ENCODE data around the gene OR13C8. TPM values are rescaled to one million over a fixed set of nuclear protein-coding genes. Genes with fewer than 3 reads are reported as not detected.
"Not testable (repeated sequence)": the region's sequence is repeated elsewhere in the genome, so short reads cannot be mapped to it uniquely, and the experiment has no call there.

The OR13C8 gene
- total and polyA plus RNA-seq, 3 experiments from 2014 or later = not detected

- H3K27me3 ChIP-seq (ENCODE audit: insufficient read depth, low read length, poor library complexity, severe bottlenecking); H3K27me3 Mint-ChIP-seq; H3K9me3 ChIP-seq (ENCODE audit: low read length); POLR2A ChIA-PET; H3K4me1 ChIP-seq (ENCODE audit: insufficient read depth, low read length); H3K27ac ChIP-seq (ENCODE audit: low read depth, low read length); H3K4me3 Mint-ChIP-seq; H3K4me3 ChIP-seq (ENCODE audit: low read length); DNase-seq; H3K9me3 Mint-ChIP-seq; H3K36me3 Mint-ChIP-seq; CTCF ChIA-PET; H3K4me1 Mint-ChIP-seq; H3K36me3 ChIP-seq (ENCODE audit: insufficient read depth, low read length): not testable (repeated sequence)
- H3K27ac Mint-ChIP-seq = peak overlapping the region in 1 of 8 donors; percentile 54
Observed at GRCh38 chr9:104598749-104599148, 29.8 kb downstream of the OR13C8 start.

GRCh38 chr9:104599313-104599712, 30.3 kb downstream of the OR13C8 start, which contains the start of gene OR13C5:
OR13C5 (minus strand) TSS chr9:104599413; CDS start chr9:104599413, 0 bp downstream.
- CTCF ChIA-PET; H3K36me3 Mint-ChIP-seq; H3K4me3 ChIP-seq (ENCODE audit: low read length); H3K27ac ChIP-seq (ENCODE audit: low read depth, low read length); H3K9me3 Mint-ChIP-seq; POLR2A ChIA-PET; H3K4me1 Mint-ChIP-seq; H3K27me3 ChIP-seq (ENCODE audit: insufficient read depth, low read length, poor library complexity, severe bottlenecking); DNase-seq; H3K4me1 ChIP-seq (ENCODE audit: insufficient read depth, low read length); H3K36me3 ChIP-seq (ENCODE audit: insufficient read depth, low read length); H3K27me3 Mint-ChIP-seq; H3K4me3 Mint-ChIP-seq; H3K9me3 ChIP-seq (ENCODE audit: low read length): not testable (repeated sequence)
- peak within 1 kb of the TSS in 1 of 8 donors; percentile 54 for H3K27ac Mint-ChIP-seq

DNA sequence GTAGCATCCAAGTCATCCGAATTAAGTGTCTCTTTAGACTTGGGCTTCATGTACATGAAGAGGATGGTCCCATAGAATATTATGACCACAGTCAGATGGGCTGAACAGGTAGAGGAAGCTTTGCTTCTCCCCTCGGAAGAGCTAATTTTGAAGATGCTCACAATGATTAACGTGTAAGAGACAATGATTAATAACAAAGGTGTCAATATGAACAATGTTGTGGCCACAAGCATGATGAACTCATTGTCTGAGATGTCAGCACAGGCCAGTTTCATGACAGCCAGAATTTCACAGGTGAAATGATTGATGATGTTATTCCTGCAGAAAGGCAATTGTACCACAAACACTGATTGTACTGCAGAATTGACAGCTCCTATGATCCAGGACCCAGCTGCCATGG, 35.8 kb downstream of the OR13C8 start:
- no peak overlapping the region for H3K4me3 Mint-ChIP-seq
- no peaks in the 10 kb centered on the region for H3K9me3 Mint-ChIP-seq
- peaks cover 0 to 2% of the 10 kb centered on the region in 2 donors for H3K27me3 Mint-ChIP-seq
- Histone ChIP-seq H3K4me3 (ENCODE audit: low read length) (no peak overlapping the region), H3K27ac (ENCODE audit: low read depth, low read length) (no peak overlapping the region), H3K36me3 (ENCODE audit: insufficient read depth, low read length) (no peaks in the 10 kb centered on the region), H3K4me1 (ENCODE audit: insufficient read depth, low read length) (no peaks in the 10 kb centered on the region), H3K27me3 (ENCODE audit: insufficient read depth, low read length, poor library complexity, severe bottlenecking) (no peaks in the 10 kb centered on the region), H3K9me3 (ENCODE audit: low read length) (no peaks in the 10 kb centered on the region)
- no peaks in the 10 kb centered on the region for H3K36me3 Mint-ChIP-seq
- no peaks in the 10 kb centered on the region for H3K4me1 Mint-ChIP-seq
- no peak for DNase-seq
- ChIA-PET CTCF (no interaction called here), POLR2A (no interaction called here)
- H3K27ac Mint-ChIP-seq = no peak overlapping the region

DNA sequence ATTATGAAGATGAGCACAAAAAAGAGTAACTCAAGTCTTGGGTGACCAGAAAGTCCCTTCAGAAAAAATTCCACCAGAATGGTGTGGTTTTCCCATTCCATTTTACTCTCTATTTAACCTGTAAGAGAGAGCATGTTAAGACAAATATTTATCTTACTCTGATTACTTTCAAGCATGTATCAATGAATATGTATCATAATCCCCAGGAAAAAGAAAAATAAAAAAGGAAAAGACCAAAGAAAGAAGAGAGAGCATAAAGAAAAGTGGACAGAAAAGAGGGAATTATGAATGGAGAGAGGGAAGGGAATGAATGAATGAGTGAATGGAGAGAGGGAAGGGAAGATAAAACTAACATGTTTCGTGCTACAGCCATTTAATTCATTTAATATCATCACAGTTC, 36.6 kb downstream of the OR13C8 start, which contains the start of gene OR13C2:
OR13C2 (minus strand) TSS at position 101 of the 400 bp plus-strand sequence; CDS start at position 101, 0 bp downstream.
- H3K9me3 ChIP-seq (ENCODE audit: low read length); H3K27ac Mint-ChIP-seq; H3K4me1 ChIP-seq (ENCODE audit: insufficient read depth, low read length); H3K4me3 ChIP-seq (ENCODE audit: low read length); H3K36me3 ChIP-seq (ENCODE audit: insufficient read depth, low read length); CTCF ChIA-PET; H3K4me1 Mint-ChIP-seq; H3K27ac ChIP-seq (ENCODE audit: low read depth, low read length); H3K9me3 Mint-ChIP-seq; H3K27me3 ChIP-seq (ENCODE audit: insufficient read depth, low read length, poor library complexity, severe bottlenecking); H3K36me3 Mint-ChIP-seq; H3K4me3 Mint-ChIP-seq; DNase-seq; H3K27me3 Mint-ChIP-seq; POLR2A ChIA-PET: not testable (repeated sequence)

DNA sequence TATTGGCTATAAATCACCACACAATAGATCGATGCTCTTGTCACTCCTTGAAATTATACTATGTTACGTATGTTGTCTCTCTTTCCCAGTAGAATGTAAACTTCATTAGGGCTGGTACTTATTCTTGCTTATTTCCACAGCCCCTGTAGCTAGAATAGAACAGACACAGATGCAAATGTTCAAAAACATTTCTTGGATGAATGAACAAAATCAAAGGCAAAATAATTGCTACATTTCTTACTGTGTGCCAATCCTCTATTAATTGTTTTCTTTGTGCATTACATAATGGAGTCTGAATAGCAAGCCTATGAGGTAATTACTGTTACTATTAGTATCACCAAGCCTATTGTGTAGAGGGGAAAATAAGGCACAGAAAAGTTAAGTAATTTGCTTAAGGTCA, 37.2 kb downstream of the OR13C8 start:
- DNase-seq = no peak
- H3K9me3 ChIP-seq (ENCODE audit: low read length) = no peaks in the 10 kb centered on the region
- Mint-ChIP-seq H3K27ac (no peak overlapping the region), H3K4me1 (no peaks in the 10 kb centered on the region), H3K9me3 (no peaks in the 10 kb centered on the region), H3K36me3 (no peaks in the 10 kb centered on the region), H3K27me3 (peaks cover 0 to 2% of the 10 kb centered on the region in 2 donors), H3K4me3 (no peak overlapping the region)
- H3K4me1 ChIP-seq (ENCODE audit: insufficient read depth, low read length) = no peaks in the 10 kb centered on the region
- H3K27me3 ChIP-seq (ENCODE audit: insufficient read depth, low read length, poor library complexity, severe bottlenecking) = no peaks in the 10 kb centered on the region
- CTCF ChIA-PET = no interaction called here
- POLR2A ChIA-PET = no interaction called here
- H3K27ac ChIP-seq (ENCODE audit: low read depth, low read length) = no peak overlapping the region
- H3K4me3 ChIP-seq (ENCODE audit: low read length) = no peak overlapping the region
- no peaks in the 10 kb centered on the region for H3K36me3 ChIP-seq (ENCODE audit: insufficient read depth, low read length)

DNA sequence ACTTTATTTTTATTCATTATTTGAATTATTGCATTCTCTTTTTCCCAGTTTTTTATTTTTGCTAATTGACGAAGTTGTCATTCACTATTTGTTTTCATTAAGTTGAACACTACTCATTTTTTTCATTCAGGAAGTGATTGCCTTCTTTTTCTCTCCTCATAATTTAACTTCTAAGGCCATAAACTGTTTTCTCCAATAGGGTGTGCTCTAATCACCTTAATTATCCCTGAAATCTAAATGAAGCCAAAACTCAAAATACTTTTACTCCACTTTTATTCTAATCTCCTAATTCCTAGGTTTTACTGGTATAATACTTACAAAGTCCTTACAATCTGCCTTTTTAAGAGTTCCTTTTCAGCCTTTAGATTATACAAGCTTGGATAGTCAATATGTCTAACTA, 39.4 kb downstream of the OR13C8 start:
- Histone ChIP-seq H3K4me1 (ENCODE audit: insufficient read depth, low read length) (no peaks in the 10 kb centered on the region), H3K36me3 (ENCODE audit: insufficient read depth, low read length) (no peaks in the 10 kb centered on the region), H3K27me3 (ENCODE audit: insufficient read depth, low read length, poor library complexity, severe bottlenecking) (no peaks in the 10 kb centered on the region), H3K27ac (ENCODE audit: low read depth, low read length) (no peak overlapping the region), H3K4me3 (ENCODE audit: low read length) (no peak overlapping the region), H3K9me3 (ENCODE audit: low read length) (no peaks in the 10 kb centered on the region)
- Mint-ChIP-seq H3K4me1 (no peaks in the 10 kb centered on the region), H3K4me3 (no peak overlapping the region), H3K9me3 (no peaks in the 10 kb centered on the region), H3K36me3 (no peaks in the 10 kb centered on the region), H3K27me3 (no peaks in the 10 kb centered on the region), H3K27ac (no peak overlapping the region)
- no peak for DNase-seq
- ChIA-PET CTCF (no interaction called here), POLR2A (no interaction called here)

DNA sequence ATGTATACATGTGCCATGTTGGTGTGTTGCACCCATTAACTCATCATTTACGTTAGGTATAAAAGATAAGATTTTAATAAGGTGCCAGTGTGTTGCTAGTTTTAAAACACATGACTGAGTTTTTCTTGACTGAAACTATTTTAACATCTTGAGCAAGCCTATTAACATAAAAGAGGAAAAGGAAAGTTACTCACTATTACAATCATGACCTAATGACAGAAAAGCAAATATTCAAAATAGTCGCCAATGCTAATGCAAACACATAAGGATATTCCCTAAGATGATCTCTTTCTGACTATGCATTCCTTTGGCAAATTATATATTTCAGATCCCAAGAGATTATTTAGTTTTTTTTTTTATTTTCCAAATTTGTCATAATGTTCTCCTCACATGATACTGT, 42.2 kb downstream of the OR13C8 start:
- Histone ChIP-seq H3K9me3 (ENCODE audit: low read length) (no peaks in the 10 kb centered on the region), H3K36me3 (ENCODE audit: insufficient read depth, low read length) (no peaks in the 10 kb centered on the region), H3K27ac (ENCODE audit: low read depth, low read length) (no peak overlapping the region), H3K4me1 (ENCODE audit: insufficient read depth, low read length) (no peaks in the 10 kb centered on the region), H3K27me3 (ENCODE audit: insufficient read depth, low read length, poor library complexity, severe bottlenecking) (no peaks in the 10 kb centered on the region), H3K4me3 (ENCODE audit: low read length) (no peak overlapping the region)
- CTCF ChIA-PET = no interaction called here
- Mint-ChIP-seq H3K9me3 (peaks cover 0 to 4% (median 0%) of the 10 kb centered on the region in 5 donors), H3K27me3 (no peaks in the 10 kb centered on the region), H3K4me1 (no peaks in the 10 kb centered on the region), H3K27ac (no peak overlapping the region), H3K4me3 (no peak overlapping the region), H3K36me3 (no peaks in the 10 kb centered on the region)
- POLR2A ChIA-PET = no interaction called here
- no peak for DNase-seq

- ChIA-PET CTCF (no interaction called here), POLR2A (no interaction called here)
- Mint-ChIP-seq H3K4me1 (no peaks in the 10 kb centered on the region), H3K36me3 (no peaks in the 10 kb centered on the region), H3K9me3 (peaks cover 0 to 4% (median 3%) of the 10 kb centered on the region in 5 donors), H3K27ac (no peak overlapping the region), H3K27me3 (no peaks in the 10 kb centered on the region), H3K4me3 (no peak overlapping the region)
- DNase-seq = no peak
- H3K36me3 ChIP-seq (ENCODE audit: insufficient read depth, low read length) = no peaks in the 10 kb centered on the region
- no peaks in the 10 kb centered on the region for H3K9me3 ChIP-seq (ENCODE audit: low read length)
- H3K27ac ChIP-seq (ENCODE audit: low read depth, low read length) = no peak overlapping the region
- H3K4me3 ChIP-seq (ENCODE audit: low read length) = no peak overlapping the region
- H3K4me1 ChIP-seq (ENCODE audit: insufficient read depth, low read length) = no peaks in the 10 kb centered on the region
- no peaks in the 10 kb centered on the region for H3K27me3 ChIP-seq (ENCODE audit: insufficient read depth, low read length, poor library complexity, severe bottlenecking)
Observed at GRCh38 chr9:104617418-104617817, 48.5 kb downstream of the OR13C8 start.

- Histone ChIP-seq H3K9me3 (ENCODE audit: low read length) (no peaks in the 10 kb centered on the region), H3K27me3 (ENCODE audit: insufficient read depth, low read length, poor library complexity, severe bottlenecking) (no peaks in the 10 kb centered on the region), H3K4me3 (ENCODE audit: low read length) (no peak within 1 kb of the TSS), H3K27ac (ENCODE audit: low read depth, low read length) (no peak within 1 kb of the TSS), H3K36me3 (ENCODE audit: insufficient read depth, low read length) (no peaks in the 10 kb centered on the region), H3K4me1 (ENCODE audit: insufficient read depth, low read length) (no peaks in the 10 kb centered on the region)
- Mint-ChIP-seq H3K36me3 (no peaks in the 10 kb centered on the region), H3K27ac (no peak within 1 kb of the TSS), H3K4me1 (no peaks in the 10 kb centered on the region), H3K9me3 (peaks cover 0 to 8% (median 4%) of the 10 kb centered on the region in 5 donors), H3K27me3 (no peaks in the 10 kb centered on the region), H3K4me3 (no peak within 1 kb of the TSS)
- ChIA-PET POLR2A (no interaction called here), CTCF (no interaction called here)
- no peak for DNase-seq
Observed at GRCh38 chr9:104618104-104618503, 49.1 kb downstream of the OR13C8 start, which contains the start of gene OR13C9. OR13C9 (minus strand) TSS chr9:104618204; CDS start chr9:104618204, 0 bp downstream.

Data from CD8-positive, alpha-beta memory T cell (primary cell).